GM04504 (cell line): ENCODE measurements around the gene ABCC8.

Experiments
- DNase-seq: peaks from one replicate; pipeline ENCODE4 v3.0.0-alpha.2; 2012; ENCODE audit warnings: low read depth

Gene ABCC8

DNA sequence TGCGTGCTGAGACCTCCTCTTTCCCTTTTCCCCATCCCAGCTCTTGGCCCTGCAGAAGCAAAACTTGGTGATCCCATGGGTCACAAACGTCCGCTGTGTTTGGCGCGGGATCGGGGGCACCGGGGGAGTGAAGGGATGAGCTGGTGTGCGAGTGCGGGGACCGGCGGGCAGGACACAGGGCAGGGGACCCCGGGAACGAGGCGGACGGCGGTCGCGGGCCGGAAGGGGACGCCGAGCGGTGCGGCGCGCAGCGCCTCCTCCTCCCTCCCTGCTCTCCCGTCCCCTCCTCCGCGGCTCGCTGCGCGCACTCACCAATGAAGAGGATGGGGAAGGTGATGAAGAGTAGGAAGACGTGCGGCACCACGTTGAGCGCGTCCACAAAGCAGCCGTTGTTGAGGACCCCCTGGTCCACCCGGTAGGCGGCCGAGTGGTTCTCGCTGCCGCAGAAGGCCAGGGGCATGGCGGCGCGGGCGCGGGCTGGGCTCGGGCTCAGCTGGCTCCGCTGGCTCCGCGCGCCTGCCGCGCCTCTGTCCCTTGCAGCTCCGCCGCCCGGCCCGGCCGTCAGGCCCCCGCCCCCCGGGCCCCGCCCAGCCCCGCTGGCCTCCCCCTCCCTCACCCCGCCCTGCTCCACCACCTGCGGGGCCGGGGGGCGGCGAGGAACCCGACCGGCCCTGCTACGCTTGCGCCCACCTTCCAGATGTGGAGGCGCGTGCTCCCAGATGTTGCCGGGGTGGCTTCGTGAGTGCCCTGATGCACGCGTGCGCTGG, at the start of gene ABCC8:
ABCC8 (minus strand) TSS at position 529 of the 767 bp plus-strand sequence; CDS start at position 460, 69 bp downstream.
- DNase-seq = no peak

DNA sequence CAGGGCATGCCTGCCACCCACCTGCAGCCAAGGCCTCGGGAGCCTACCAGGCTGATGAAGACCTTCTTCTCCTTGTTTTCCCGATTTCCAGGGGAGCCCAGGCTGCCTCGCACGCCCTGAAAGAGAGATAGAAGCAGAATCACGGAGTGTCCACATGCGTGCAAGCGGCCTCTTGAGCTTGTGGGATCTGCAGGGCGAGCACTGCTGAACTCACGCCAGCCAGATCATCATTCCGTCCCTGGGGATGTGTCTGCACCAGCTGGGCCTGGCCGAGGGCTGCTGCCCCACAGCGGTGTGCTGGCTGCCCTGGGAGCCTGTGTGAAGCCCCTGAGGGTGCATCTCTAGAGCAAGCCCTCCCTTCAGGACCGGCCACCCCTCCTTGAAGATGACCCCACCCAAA, 49.7 kb upstream of the ABCC8 start:
- DNase-seq = no peak

DNA sequence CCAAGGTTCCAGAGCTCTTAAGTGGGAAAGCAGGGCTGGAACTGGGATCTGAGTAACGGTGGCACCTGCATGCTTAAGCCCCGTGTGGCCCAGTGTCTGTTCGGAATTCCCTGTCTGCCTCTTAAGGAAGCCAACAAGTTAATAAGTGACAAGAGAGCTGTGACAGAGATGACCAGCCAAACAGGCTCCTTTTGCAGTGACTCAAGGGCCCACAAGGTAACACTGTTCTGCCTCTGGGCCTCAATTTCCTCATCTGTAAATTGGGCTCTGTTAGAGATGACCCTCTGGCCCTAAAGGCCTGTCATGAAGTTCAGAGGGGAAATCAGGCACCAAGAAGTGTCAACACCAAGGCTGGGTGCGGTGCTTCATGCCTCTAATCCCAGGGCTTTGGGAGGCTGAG, 48.9 kb upstream of the ABCC8 start:
- DNase-seq = no peak

DNA sequence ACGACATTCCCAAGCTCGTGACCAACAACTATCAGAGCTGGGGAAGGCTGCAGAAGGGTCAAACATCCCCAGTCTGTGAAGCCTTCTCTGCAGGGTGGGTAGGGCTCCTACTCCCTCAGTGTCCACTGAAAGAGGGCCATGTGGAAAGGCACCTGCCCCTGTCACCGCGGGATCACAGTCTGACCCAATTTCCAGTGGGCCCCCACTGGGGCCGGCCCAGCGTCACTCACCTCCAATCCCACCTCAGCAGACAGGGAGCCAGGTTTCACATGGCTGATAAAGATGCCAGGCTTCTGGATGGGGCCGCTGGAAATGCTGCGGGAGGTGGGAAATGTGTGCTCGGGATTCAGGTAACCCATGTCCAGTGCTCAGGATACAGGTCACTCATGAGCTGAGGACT, 47.6 kb upstream of the ABCC8 start:
- no peak for DNase-seq

DNA sequence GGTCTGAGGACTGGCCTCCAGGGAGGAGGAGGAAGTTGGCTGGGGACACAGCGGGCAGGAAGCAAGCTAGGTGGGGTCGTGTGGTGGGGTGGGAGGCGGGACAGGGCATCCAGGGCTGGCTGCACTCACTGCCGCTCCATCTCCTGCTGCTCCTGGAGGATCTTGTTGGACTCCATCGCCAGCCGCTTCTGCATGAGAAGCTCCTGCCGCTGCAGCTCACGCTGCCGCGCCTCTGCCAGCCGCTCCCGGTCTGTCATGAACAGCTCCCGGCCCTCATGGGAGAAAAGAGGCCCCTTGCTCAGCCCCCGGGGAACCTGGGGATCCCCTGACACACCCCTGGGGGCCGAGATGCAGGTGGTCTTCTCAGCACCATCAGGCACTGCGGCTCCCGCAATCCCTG, 46.0 kb upstream of the ABCC8 start:
- DNase-seq = no peak

DNA sequence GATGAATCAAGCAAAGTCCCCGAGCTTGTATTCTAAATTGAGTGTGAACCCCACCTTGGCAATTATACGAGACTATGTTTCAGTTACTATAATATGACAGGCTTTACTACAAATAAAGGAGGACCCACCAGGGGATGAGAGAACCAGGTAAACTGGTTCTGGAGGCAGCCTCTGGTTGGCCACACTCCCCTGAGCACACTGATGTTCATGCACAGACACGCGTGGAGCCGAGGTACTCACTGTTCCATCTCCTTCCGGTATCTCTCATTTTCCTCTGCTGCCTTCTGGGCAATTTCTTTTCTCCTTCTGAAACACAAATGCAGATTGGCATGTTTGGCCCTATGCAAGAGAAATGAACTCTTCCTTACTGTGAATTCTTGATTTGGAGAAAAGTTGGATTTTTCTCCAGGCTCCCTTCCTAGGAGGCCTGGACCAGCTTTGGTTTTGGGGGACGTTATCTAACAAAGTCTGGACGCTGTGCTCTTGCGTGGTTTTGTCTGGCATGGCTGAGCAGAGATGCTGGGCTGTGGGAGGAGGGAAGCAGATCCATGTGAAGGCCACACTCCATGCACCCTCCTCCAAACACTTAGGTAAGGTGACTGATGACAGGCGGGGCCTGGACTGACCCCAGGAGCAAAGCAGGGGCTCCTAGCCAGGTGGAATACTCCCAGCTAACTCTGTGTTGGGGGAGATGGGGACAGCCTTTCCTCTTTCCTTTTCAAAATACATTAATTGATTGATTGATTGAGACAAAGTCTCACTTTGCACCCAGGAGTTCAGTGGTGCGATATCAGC, 44.7 kb upstream of the ABCC8 start:
- DNase-seq = no peak

DNA sequence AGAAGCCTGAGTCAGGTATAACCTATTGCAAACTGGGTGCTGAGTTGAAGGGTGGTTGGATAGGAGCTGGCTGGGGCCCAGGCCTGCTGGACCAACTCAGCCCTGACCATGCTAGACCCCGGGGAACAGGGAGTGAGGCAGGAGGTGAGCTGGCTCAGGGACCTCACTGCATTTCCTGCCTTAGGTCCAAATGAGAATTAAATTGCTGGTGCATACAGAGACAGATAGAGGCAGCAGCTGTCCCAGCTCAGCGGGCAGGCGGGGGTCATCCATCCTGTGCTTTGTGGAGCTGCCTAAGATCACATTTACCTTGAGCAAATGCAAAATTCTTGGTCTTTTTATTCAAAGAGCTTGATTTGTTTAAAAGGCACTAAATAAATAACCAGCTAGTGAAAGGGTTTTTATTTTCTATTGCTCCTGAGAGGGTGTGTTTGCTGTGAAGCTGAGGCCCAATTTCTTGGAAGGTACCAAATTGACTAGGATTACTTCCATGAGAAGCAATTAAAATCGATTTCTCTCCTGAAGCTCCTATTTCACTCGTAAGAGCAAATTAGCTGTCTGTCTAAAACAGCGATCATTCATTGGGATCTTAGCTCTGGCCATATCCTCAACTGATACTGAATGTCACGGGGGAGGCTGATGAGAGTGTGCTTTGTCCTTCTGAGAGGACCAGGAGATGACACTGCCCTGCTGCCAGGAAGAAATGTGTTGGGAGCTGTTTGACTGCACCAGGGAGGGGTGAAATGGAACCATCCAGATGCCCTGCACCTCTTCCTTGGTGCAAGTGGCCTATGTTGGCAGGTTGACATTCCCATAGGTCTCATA, 42.6 kb upstream of the ABCC8 start:
- DNase-seq = no peak

DNA sequence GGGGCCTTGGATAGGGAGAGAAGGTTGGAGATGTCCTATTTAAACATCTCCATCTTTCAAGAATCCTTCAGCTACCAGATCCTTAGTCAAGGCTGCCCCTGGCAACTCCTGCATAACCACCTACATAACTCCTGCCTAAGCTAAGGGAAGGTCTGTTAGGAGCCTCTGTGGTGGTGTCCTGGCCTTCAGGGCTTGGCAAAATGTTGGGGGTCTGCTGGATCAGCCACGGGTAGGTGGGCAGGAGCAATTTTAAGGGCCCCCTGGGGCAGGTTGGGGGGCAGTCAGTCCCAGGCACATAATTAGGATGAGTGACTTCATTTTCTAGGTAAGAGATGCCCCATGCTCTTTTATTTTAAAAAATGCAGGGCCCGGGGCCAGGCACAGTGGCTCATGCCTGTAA, 41.7 kb upstream of the ABCC8 start:
- DNase-seq = no peak

DNA sequence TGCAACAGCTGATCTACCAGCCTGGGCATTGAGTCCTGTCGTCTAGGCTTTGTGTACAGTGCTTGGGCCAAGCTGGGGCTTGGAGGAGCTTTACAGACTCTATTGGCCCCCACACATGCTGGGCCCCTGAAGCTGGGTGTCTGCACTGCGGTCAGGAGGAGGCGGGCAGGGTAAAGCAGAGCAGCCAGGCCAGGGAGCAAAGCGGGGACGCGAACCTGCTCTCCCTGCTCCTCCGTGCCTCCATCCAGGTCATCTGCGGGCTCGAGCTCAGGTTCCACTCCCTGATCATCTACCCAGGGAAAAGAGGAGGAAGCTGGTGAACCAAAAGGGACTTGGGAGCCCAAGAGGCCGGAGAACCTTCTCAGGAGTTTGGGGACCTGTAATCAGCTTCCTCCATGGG, 40.5 kb upstream of the ABCC8 start:
- no peak for DNase-seq

DNA sequence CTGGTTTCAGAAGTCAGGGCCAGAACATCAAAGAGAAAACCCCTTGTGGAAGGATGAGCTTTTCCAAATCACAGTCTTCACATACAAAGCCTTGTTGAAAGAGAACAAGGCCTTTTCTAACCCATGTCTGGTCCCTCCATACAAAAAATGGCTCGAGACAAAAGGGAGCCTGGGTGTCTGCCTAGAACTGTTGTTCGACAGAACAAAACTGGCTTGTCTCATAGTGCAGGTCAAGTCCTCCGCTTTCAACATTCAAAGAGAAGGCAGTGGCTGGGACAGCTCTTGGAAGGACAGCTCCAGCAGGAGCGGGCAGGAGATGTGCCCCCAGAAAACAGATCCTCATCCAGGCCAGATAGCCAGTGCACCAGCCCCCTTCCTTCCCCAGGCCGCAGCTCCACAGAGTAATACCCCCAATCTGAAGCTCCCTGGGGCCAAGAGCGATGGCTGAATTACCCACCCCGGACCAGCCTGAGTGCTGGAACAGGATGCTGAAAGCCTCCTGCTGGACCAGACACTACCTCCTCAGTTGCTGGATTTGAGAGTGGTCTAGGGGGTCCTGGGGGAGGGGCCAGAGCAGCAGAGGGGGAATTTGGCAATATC, 40.0 kb upstream of the ABCC8 start:
- DNase-seq = no peak

DNA sequence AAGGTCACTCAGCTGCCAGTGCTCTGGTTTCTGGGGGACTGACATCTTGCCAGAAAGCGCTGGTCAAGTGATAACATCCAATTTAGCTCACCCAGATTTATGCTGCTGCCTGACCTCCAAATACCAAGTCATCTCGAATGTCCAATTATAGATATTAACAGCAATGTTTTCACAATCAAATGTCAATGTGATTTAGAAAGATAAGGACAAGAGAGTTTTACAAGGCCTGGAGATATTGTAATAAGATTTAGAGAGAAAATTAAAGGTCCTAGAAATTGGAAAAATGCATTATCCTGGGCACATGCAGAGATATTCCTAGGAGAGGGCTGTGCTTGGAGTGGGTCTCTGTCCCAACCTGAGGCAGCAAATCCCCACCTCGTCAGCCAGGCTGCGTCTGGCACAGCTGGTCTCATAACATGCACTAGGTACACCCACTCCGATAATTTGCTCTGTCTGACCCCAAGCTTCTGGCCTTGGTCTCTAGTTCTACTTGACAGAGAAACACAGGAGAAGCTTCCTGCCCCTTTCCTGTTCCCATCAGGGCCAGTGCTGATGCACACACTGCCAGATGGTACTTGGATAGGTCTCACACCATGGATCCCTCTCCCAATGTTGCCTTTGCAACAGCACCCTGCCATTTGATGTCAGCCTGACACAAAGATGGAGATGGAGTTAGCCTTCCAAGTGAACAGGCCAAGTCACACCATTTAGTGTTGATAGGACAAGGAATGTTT, 39.0 kb upstream of the ABCC8 start:
- DNase-seq = no peak

DNA sequence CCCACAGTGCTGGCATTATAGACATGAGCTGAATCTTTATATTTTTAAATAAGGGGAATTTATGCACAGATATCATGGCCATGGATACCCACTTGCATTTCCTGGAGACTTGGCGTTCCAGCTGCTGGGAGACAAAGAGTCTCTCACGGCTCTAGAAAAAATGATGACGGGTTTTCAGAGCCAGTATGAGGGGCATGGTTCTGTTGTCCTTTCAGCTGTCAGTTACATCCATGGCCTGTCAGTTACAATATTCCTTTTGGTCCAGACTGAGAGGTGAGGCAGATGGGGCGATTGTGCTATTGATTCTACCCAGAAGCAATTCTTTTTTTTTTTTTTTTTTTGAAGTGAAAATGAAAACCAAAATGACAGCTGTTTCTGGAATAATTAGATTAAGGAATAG, 37.8 kb upstream of the ABCC8 start:
- no peak for DNase-seq

DNA sequence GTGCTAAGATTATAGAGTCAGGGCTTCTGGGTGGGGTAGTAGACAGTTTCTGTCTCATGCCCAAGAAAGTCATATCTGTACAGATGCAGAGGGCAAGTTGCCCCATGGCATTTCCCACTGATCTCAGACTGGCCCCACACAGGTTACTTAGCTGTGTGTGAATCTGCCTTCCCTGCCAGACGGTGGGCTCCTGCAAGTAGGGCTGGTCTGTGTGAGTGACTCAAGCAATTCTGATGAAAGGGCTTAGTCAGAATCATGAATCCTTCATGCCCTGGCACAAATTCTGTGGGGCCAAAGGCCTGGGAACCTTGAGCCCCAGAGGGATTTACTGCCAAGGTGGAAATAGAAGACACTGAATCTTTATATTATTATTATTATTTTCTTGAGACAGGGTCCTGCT, 37.2 kb upstream of the ABCC8 start:
- no peak for DNase-seq

DNA sequence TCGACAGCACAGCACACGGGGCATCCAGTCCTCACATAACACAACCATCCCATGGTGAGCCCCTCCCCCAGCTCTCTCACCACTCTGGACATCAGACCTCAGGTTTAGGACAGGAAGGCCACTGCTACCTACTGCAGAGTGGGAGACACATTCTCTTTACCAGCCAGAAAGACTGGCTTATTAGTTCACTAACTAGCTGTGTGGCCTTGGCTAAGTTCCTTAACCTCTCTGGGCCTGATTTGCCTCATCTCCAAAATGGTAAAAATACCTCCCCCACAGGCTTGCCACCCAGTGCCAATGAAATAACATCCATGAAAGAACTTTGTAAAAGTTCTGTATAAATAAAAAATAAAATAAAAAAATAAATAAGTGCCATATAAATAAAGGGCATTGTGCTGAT, 35.5 kb upstream of the ABCC8 start:
- no peak for DNase-seq

DNA sequence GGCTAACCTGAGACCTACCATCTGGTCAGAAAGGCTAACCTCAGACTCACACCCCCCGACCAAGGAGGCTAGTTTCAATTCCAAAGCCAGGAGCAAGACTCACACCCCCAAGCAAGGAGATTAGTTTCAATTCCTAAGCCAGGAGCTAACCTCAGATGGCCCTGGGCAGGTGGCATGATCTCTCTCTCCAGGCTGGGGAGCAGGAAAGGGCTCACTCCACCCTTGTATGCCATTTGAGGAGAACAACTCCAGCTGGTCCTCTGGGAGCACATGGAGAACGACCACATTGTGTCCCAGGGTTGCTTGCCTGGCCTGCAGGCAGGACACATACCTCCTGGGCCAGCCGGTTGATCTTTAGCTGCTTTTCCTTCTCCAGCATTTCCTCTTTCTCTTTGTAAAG, 34.9 kb upstream of the ABCC8 start:
- no peak for DNase-seq

DNA sequence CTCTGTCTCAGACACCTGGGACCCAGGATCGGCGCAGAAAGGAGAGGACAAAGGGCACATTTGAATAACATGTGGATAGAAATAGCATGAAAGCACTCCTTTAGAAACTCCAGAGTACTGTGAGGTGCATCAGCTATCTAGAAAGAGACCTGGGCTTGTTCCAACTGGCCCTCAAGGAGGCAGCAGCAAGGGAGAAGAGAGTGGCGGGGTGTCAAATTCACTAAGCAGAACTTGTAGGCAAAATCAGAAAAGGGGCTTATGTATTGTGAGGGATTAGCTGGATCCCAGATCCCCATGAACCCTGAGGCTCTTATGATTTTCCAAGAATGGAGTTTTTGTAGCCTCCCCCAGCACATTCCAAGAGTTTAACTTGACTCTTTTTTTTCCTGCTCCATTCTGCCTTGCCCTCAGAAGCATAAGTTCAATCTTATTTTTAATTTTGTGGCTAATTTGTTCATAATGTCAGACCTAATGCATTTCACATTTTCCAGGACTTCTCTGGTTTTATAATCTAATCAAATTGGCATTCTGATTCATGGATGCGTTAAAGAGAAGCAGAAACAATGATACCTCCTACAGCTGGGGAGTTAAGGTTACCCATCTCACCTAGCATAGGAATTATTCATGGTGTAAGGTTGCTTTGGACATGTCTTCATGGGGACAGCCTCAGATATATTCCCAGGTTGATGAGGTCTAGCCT, 34.0 kb upstream of the ABCC8 start:
- DNase-seq = no peak

DNA sequence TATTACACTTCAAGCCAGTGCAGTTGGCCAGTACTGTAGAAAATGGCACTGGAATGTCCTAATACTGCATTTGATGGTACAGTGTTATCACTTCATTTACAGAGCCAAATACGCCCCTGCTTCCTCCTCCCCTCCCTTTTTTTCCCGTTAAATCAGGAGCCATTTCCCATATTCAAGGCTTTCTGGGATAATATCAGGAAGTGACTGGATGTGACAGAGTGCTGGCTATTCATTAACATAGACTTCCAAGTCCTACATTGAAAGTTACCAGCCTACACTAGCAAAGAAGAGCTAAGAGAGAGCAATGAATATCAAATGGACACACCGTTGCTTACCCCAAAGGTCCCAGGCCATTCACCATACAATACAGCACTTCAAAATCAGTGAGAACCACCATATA, 32.1 kb upstream of the ABCC8 start:
- DNase-seq = no peak

DNA sequence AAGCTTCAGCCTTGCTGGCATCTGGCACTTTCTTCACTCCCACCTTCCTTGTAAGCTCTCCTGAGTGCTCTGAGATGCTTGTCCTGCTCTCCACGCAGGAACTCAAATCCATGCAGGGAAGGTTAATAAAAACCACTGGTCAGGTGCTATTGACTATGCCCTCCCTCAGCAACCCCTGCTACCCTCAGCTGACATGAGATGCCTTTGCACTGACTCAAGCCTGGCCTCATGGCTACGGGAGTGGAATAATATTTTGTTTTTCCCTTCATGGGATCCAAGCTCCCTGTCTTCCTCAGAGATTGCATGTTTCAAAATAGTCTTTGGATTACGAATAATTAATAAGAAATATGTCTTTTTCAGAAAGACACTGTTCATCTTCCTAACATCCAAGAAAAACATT, 31.7 kb upstream of the ABCC8 start:
- DNase-seq = no peak

DNA sequence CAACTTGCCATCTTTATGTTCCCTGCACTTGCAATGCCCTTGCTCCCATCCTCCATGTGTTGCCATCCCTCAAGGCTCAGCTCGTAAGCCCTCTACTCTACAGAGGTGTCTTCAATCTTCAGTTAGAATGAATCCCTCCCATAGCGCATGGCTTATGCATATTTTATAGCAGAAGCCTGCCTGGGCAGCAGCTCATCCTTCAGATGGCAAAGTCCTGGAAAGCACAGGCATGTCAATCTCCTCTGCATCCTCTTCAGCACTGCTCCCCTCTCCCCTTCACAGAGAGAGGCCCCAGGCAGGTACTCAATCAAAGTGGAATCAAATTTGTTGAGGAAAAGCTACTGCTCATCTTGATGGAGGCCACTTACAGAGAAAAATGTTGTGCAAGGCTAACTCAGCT, 31.1 kb upstream of the ABCC8 start:
- no peak for DNase-seq

DNA sequence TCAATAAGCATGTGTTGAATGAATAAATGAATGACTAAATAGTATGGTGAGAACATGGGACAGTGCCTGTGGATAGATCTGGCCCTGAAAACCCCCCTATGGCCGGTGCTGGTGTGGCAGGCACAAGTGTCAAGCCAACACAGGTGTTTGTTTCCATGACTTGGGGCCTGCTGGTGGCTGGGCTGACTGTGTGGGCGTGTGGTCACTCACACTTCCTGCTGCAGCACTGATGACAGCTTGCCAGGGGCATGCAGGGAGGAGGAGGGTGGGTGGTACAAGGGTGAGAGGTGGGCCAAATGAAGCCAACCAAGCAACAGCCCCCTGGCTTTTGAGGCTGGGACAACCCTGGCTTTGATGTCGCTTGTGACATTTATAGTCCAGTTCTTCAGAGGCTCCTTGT, 30.3 kb upstream of the ABCC8 start:
- no peak for DNase-seq

DNA sequence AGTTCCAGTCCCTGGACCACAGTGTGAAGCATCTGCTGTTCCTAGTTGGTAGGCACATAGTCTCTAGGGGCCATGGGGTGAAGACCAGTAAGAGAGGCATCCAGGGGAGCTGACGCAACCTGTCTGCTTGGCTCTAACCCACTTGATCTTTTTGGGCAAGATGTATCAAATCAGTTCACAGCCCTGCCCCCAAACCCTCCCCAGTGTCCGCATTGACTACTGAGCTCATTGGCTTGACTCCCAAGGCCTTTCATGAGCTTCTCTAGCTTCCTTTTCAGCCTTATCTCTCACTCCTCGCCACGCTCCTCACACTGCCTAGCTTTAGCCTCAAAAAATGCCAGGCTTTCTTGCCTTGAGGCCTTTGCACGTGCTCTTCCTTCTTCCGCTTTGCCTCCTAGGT, 29.7 kb upstream of the ABCC8 start:
- DNase-seq = no peak
